ENCODE measurements around the gene GSN. TPM values are rescaled to one million over a fixed set of nuclear protein-coding genes. Genes with fewer than 3 reads are reported as not detected.

The GSN gene
- total RNA-seq, 1 experiment from 2014 or later, result 278 TPM

DNA sequence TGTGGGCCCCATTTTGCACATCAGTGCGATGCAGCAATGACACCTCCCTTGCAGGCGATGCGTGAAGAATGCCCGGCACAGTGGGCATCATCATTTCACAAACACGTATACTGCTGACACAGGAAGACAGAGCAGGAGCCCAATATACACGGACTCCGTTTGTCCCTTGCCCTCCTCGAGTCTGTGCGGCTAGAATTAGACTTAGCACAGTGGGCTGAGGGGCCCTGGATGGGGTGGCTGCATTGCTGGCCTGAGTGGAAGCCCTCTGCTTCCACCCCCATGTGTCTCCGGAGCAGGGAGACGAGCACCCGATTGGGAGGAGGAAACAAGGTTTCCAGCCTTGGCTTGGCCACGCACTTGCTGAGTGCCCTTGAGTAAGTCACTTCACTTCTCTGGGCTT lies 40.8 kb downstream of the GSN start:
- DNase-seq (ENCODE audit: low read depth, low spot score), result no peak
- Histone ChIP-seq H3K9me3 (ENCODE audit: control insufficient read depth, insufficient read depth, low read depth, low read length) (no peaks in the 10 kb centered on the region), H3K27ac (ENCODE audit: low read length) (no peak overlapping the region), H3K4me1 (ENCODE audit: control insufficient read depth, insufficient read depth, low read length) (no peaks in the 10 kb centered on the region; the same call in 1 of the 2 replicates), H3K27me3 (ENCODE audit: control insufficient read depth, insufficient read depth, low read length) (no peaks in the 10 kb centered on the region), H3K4me3 (ENCODE audit: low read depth in 2 of 2, low read length in 2 of 2) (no peak overlapping the region), H3K36me3 (ENCODE audit: control insufficient read depth, insufficient read depth, low read length) (peaks cover 10% of the 10 kb centered on the region)
- CTCF ChIA-PET, result no interaction called here
- in situ Hi-C loops (cut with HindIII; ENCODE audit: low pct_unique_long_range_greater_than_20kb, low sequenced_read_pairs), result no loop called here
- BruUV-seq (replicated peaks), result no TSS peak
- TF ChIP-seq SIN3A (IDR thresholded peaks at IDR 0.05; ENCODE audit: borderline replicate concordance, insufficient read depth, low read depth, low read length) (no peak), POLR2AphosphoS5 (IDR thresholded peaks at IDR 0.05; ENCODE audit: low read depth, low read length) (no peak), CTCF (IDR thresholded peaks at IDR 0.05) (no peak), TCF7L2 (IDR thresholded peaks at IDR 0.05; ENCODE audit: low read depth, low read length) (no peak), REST (IDR thresholded peaks at IDR 0.05; ENCODE audit: insufficient read depth in 1 of 2, low read depth in 2 of 2, low read length in 1 of 2) (no peak)
- no peak for ATAC-seq
- POLR2A ChIA-PET, result no interaction called here
- intact Hi-C loops (cut with micrococcal nuclease; ENCODE audit: unreplicated experiment), result no loop called here

DNA sequence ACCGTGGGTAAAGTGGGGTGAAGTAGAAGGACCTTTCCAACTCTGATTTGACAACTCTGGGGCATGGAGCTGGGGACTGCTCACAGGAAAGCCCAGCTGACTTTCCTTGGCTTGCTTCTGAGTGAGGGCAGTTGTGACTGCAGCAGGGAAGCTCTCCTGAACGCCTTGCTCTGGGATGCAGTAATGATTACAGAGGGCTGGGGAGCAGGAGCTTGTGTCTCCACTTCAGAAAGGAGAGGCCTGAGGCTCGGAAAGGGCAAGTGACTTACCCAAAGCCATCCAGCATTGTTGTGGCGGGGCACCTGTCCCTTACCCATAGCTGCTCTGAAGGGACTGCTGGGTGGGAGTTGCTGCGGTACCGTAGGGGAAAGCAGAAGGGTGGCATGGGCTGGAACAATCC lies 41.2 kb downstream of the GSN start:
- no peak overlapping the region for H3K27ac ChIP-seq (ENCODE audit: low read length)
- ATAC-seq (no peak), DNase-seq (ENCODE audit: low read depth, low spot score) (no peak)
- H3K36me3 ChIP-seq (ENCODE audit: control insufficient read depth, insufficient read depth, low read length), result peaks cover 10% of the 10 kb centered on the region
- in situ Hi-C loops (cut with HindIII; ENCODE audit: low pct_unique_long_range_greater_than_20kb, low sequenced_read_pairs), result no loop called here
- H3K27me3 ChIP-seq (ENCODE audit: control insufficient read depth, insufficient read depth, low read length), result no peaks in the 10 kb centered on the region
- no peaks in the 10 kb centered on the region for H3K9me3 ChIP-seq (ENCODE audit: control insufficient read depth, insufficient read depth, low read depth, low read length)
- POLR2A ChIA-PET, result no interaction called here
- TF ChIP-seq CTCF (IDR thresholded peaks at IDR 0.05) (no peak), TCF7L2 (IDR thresholded peaks at IDR 0.05; ENCODE audit: low read depth, low read length) (no peak), REST (IDR thresholded peaks at IDR 0.05; ENCODE audit: insufficient read depth in 1 of 2, low read depth in 2 of 2, low read length in 1 of 2) (no peak), SIN3A (IDR thresholded peaks at IDR 0.05; ENCODE audit: borderline replicate concordance, insufficient read depth, low read depth, low read length) (no peak), POLR2AphosphoS5 (IDR thresholded peaks at IDR 0.05; ENCODE audit: low read depth, low read length) (no peak)
- no peak overlapping the region for H3K4me3 ChIP-seq (ENCODE audit: low read depth in 2 of 2, low read length in 2 of 2)
- intact Hi-C loops (cut with micrococcal nuclease; ENCODE audit: unreplicated experiment), result no loop called here
- CTCF ChIA-PET, result no interaction called here
- no peaks in the 10 kb centered on the region for H3K4me1 ChIP-seq (ENCODE audit: control insufficient read depth, insufficient read depth, low read length)
- no TSS peak for BruUV-seq (replicated peaks)
